ENCODE data around the gene NAXD. TPM values are rescaled to one million over a fixed set of nuclear protein-coding genes. Genes with fewer than 3 reads are reported as not detected.

NAXD gene
- total RNA-seq, 1 experiment from 2014 or later, result 18.7 TPM

DNA sequence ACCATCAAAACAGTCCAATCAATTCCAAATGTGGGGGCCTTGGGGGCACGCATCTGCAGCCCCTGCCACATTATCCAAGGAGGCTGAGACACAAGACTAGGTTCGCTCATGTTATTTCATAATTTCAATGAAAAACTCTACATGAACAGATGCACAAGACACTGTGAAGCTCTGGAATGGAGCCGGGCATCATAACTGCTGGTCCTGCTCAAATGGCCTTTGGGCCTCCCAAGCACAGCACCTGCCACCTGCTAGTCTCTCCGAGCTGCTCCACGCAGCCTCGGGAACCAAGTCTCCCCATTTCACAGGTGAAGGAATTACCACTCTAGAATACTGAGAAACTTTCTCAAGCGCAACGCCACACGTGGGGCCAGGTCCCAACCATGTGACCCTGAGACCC is 73.7 kb downstream of the NAXD start:
- H2AFZ ChIP-seq (ENCODE audit: low read length), result no peak overlapping the region
- H3K79me2 ChIP-seq (ENCODE audit: low read length), result no peaks in the 10 kb centered on the region
- no peaks in the 10 kb centered on the region for H3K27me3 ChIP-seq (ENCODE audit: low read length)
- no peaks in the 10 kb centered on the region for H3K9me2 ChIP-seq (replicated peaks; ENCODE audit: low read length)
- CTCF ChIA-PET, result no interaction called here
- TF ChIP-seq CTCF (conservative IDR thresholded peaks at IDR 0.05; ENCODE audit: low read depth, low read length) (no peak), EZH2phosphoT487 (IDR thresholded peaks at IDR 0.05; ENCODE audit: borderline replicate concordance, low read length) (no peak), EZH2 (IDR thresholded peaks at IDR 0.05; ENCODE audit: low read length, unreplicated experiment) (no peak)
- H3K4me2 ChIP-seq (ENCODE audit: low read length), result no peak overlapping the region
- no peaks in the 10 kb centered on the region for H3K9me3 ChIP-seq (ENCODE audit: low read length)
- POLR2A ChIA-PET (ENCODE audit: unreplicated experiment), result no interaction called here
- no peak overlapping the region for H3K4me3 ChIP-seq (ENCODE audit: low read length)
- H3K9ac ChIP-seq (ENCODE audit: low read length), result no peak overlapping the region
- no peak overlapping the region for H3K27ac ChIP-seq (ENCODE audit: low read length)
- DNase-seq (no peak), ATAC-seq (no peak)
- no peaks in the 10 kb centered on the region for H4K20me1 ChIP-seq (ENCODE audit: low read length)
- H3K36me3 ChIP-seq (ENCODE audit: low read depth, low read length), result peaks cover 3% of the 10 kb centered on the region; the same call in 1 of the 2 replicates
- H3F3A ChIP-seq (ENCODE audit: low read length, unreplicated experiment), result no peaks in the 10 kb centered on the region
- BruUV-seq (replicated peaks), result no TSS peak
- H3K4me1 ChIP-seq (ENCODE audit: insufficient read depth, low read length), result no peaks in the 10 kb centered on the region
- intact Hi-C loops (cut with micrococcal nuclease), result no loop called here

Other genes starting within 250 kb of the NAXD start
- 22.9 and 27.9 TPM in 2 replicates for gene RAB20, start 53.8 kb upstream of the NAXD start, total RNA-seq (2014; rRNA removed)
- gene CARS2, start 90.6 kb downstream of the NAXD start, total RNA-seq (2014; rRNA removed), result 70.9 and 72.9 TPM in 2 replicates
- 17.9 and 20.8 TPM in 2 replicates for gene ING1, start 98.2 kb downstream of the NAXD start, total RNA-seq (2014; rRNA removed)